Astrocyte (in vitro differentiated cells and primary cell): ENCODE results near the gene ATP12A. TPM values are rescaled to one million over a fixed set of nuclear protein-coding genes. Genes with fewer than 3 reads are reported as not detected.

Source experiments
- DNase-seq: peaks from one replicate; pipeline ENCODE4 v3.0.0-alpha.2; 2010; ENCODE audit warnings: low read depth
- FAIRE-seq: peaks from 2 replicates; lab custom pipeline; 2011; peaks lifted over from hg19 to GRCh38; lab: Jason Lieb, UNC
- H2AFZ ChIP-seq: 2 replicates; pipeline ENCODE4 v1.6.0; 2012; ENCODE audit warnings: low read depth, low read length, inconsistent platforms
- H3K27ac ChIP-seq: 2 replicates; pipeline ENCODE4 v1.5.1; 2011; ENCODE audit warnings: low read depth, low read length, inconsistent platforms
- H3K27me3 ChIP-seq: 2 replicates; pipeline ENCODE4 v1.6.0; 2011; ENCODE audit warnings: low read length, inconsistent platforms; ENCODE audit not compliant: insufficient read depth
- H3K36me3 ChIP-seq: 2 replicates; pipeline ENCODE4 v1.5.1; 2011; ENCODE audit warnings: low read length, inconsistent platforms; ENCODE audit not compliant: insufficient read depth
- H3K4me1 ChIP-seq: 2 replicates; pipeline ENCODE4 v1.5.1; 2011; ENCODE audit warnings: low read length, inconsistent platforms; ENCODE audit not compliant: insufficient read depth
- H3K4me2 ChIP-seq: 2 replicates; pipeline ENCODE4 v1.6.0; 2012; ENCODE audit warnings: low read length, inconsistent platforms
- H3K4me3 ChIP-seq: 2 replicates; pipeline ENCODE4 v1.5.1; 2011; ENCODE audit warnings: low read depth, mild to moderate bottlenecking, low read length, inconsistent platforms; ENCODE audit not compliant: insufficient read depth
- H3K79me2 ChIP-seq: 2 replicates; pipeline ENCODE4 v1.6.0; 2012; ENCODE audit warnings: mild to moderate bottlenecking, low read length, inconsistent platforms; ENCODE audit not compliant: insufficient read depth
- H3K9ac ChIP-seq: 2 replicates; pipeline ENCODE4 v1.6.0; 2012; ENCODE audit warnings: mild to moderate bottlenecking, low read length, inconsistent platforms
- H3K9me3 ChIP-seq: 2 replicates; pipeline ENCODE4 v1.5.1; 2012; ENCODE audit warnings: low read depth, mild to moderate bottlenecking, low read length, inconsistent platforms; ENCODE audit not compliant: insufficient read depth
- H4K20me1 ChIP-seq: 2 replicates; pipeline ENCODE4 v1.6.0; 2012; ENCODE audit warnings: low read length, inconsistent platforms; ENCODE audit not compliant: insufficient read depth
- H3K27ac Mint-ChIP-seq: one replicate; pipeline ENCODE4 v1.8.0; 2021; ENCODE audit warnings: mild to moderate bottlenecking, mixed read lengths; ENCODE audit not compliant: unreplicated experiment
- H3K27me3 Mint-ChIP-seq: one replicate; pipeline ENCODE4 v1.8.0; 2021; ENCODE audit warnings: low read depth, mixed read lengths; ENCODE audit not compliant: unreplicated experiment
- H3K36me3 Mint-ChIP-seq: one replicate; pipeline ENCODE4 v1.8.0; 2021; ENCODE audit warnings: low read depth, mixed read lengths; ENCODE audit not compliant: unreplicated experiment
- H3K4me1 Mint-ChIP-seq: one replicate; pipeline ENCODE4 v1.8.0; 2021; ENCODE audit warnings: low read depth, mixed read lengths; ENCODE audit not compliant: unreplicated experiment
- H3K4me3 Mint-ChIP-seq: one replicate; pipeline ENCODE4 v1.8.0; 2021; ENCODE audit warnings: mild to moderate bottlenecking, moderate library complexity, mixed read lengths; ENCODE audit not compliant: unreplicated experiment
- H3K9me3 Mint-ChIP-seq: one replicate; pipeline ENCODE4 v1.8.0; 2021; ENCODE audit warnings: mild to moderate bottlenecking, mixed read lengths; ENCODE audit not compliant: unreplicated experiment
- EZH2 ChIP-seq: IDR thresholded peaks from 2 replicates; pipeline ENCODE4 v1.6.1; 2012; ENCODE audit warnings: mild to moderate bottlenecking, low read length, inconsistent platforms; ENCODE audit not compliant: insufficient read depth
- total RNA-seq: library from RNA; stranded (reverse); gene quantifications from 2 replicates; pipeline ENCODE4 v1.2.1, GENCODE V29; 2021
- TF ChIP-seq, protein P1 (sequence below): IDR thresholded peaks from 2 replicates; pipeline ENCODE4 v1.5.1; 2011; ENCODE audit warnings: low read depth, mild to moderate bottlenecking, inconsistent platforms, low read length, moderate library complexity; ENCODE audit not compliant: insufficient read depth

Gene ATP12A
- total RNA-seq, 1 donor from 2014 or later: not detected

DNA sequence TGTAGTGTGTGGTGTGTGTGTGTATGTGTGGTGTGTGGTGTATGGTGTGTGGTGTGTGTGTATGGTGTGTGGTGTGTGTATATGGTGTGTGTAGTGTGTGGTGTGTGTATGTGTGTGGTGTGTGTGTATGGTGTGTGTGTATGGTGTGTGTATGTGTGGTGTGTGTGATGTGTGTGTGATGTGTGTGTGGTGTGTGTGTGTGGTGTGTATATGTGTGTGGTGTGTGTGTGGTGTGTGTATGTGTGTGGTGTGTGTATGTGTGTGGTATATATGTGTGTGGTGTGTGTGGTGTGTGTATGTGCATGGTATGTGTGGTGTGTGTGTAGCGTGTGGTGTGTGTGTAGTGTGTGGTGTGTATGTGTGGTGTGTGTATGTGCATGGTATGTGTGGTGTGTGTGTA lies 1.7 kb downstream of the ATP12A start:
- peaks cover 31% of the 10 kb centered on the region for H3K27me3 ChIP-seq
- FAIRE-seq (peak; percentile 96), DNase-seq (no peak)
- Mint-ChIP-seq H3K9me3 (no peaks in the 10 kb centered on the region), H3K4me3 (no peak overlapping the region), H3K27me3 (peaks cover 38% of the 10 kb centered on the region), H3K36me3 (peaks cover 2% of the 10 kb centered on the region), H3K4me1 (peaks cover 27% of the 10 kb centered on the region), H3K27ac (no peak overlapping the region)
- no peak overlapping the region for H3K27ac ChIP-seq
- H3K9ac ChIP-seq: no peak overlapping the region
- H3K4me2 ChIP-seq: no peak overlapping the region
- no peaks in the 10 kb centered on the region for H3K36me3 ChIP-seq
- no peaks in the 10 kb centered on the region for H3K9me3 ChIP-seq
- no peaks in the 10 kb centered on the region for H3K79me2 ChIP-seq
- no peak overlapping the region for H3K4me3 ChIP-seq
- H3K4me1 ChIP-seq: peaks cover 12% of the 10 kb centered on the region
- no peak overlapping the region for H2AFZ ChIP-seq
- TF ChIP-seq, protein P1, sequence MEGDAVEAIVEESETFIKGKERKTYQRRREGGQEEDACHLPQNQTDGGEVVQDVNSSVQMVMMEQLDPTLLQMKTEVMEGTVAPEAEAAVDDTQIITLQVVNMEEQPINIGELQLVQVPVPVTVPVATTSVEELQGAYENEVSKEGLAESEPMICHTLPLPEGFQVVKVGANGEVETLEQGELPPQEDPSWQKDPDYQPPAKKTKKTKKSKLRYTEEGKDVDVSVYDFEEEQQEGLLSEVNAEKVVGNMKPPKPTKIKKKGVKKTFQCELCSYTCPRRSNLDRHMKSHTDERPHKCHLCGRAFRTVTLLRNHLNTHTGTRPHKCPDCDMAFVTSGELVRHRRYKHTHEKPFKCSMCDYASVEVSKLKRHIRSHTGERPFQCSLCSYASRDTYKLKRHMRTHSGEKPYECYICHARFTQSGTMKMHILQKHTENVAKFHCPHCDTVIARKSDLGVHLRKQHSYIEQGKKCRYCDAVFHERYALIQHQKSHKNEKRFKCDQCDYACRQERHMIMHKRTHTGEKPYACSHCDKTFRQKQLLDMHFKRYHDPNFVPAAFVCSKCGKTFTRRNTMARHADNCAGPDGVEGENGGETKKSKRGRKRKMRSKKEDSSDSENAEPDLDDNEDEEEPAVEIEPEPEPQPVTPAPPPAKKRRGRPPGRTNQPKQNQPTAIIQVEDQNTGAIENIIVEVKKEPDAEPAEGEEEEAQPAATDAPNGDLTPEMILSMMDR: no peak
- TF ChIP-seq EZH2: no peak
- H4K20me1 ChIP-seq: no peaks in the 10 kb centered on the region

DNA sequence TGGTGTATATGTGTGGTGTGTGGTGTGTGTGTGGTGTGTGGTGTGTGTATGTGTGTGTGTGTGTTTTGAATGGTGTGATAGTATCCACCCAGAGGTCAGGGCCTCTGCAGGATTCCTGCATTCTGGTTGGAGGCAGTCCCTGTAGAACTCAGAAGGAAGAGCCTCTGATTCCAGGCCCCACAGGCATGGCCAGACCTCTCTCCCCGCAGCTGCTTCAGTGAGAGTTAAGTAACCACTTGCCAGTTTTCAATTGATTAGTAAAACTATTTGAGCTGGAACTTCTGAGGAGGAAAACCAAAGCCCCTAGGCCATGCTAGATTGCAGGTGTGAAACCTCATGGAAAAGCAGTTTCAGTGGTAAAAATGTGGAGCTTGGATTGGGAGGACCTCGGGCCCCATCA lies 2.1 kb downstream of the ATP12A start:
- Histone ChIP-seq H3K4me3 (no peak overlapping the region), H3K27ac (no peak overlapping the region), H3K36me3 (no peaks in the 10 kb centered on the region), H3K4me2 (no peak overlapping the region), H2AFZ (no peak overlapping the region), H3K9ac (no peak overlapping the region), H3K9me3 (no peaks in the 10 kb centered on the region), H3K27me3 (peaks cover 29% of the 10 kb centered on the region), H3K4me1 (peaks cover 12% of the 10 kb centered on the region), H4K20me1 (no peaks in the 10 kb centered on the region), H3K79me2 (no peaks in the 10 kb centered on the region)
- TF ChIP-seq, protein P1: no peak
- TF ChIP-seq EZH2: no peak
- Mint-ChIP-seq H3K4me3 (no peak overlapping the region), H3K27ac (no peak overlapping the region), H3K9me3 (no peaks in the 10 kb centered on the region), H3K4me1 (peaks cover 27% of the 10 kb centered on the region), H3K27me3 (peaks cover 37% of the 10 kb centered on the region), H3K36me3 (peaks cover 2% of the 10 kb centered on the region)
- FAIRE-seq: no peak
- no peak for DNase-seq

DNA sequence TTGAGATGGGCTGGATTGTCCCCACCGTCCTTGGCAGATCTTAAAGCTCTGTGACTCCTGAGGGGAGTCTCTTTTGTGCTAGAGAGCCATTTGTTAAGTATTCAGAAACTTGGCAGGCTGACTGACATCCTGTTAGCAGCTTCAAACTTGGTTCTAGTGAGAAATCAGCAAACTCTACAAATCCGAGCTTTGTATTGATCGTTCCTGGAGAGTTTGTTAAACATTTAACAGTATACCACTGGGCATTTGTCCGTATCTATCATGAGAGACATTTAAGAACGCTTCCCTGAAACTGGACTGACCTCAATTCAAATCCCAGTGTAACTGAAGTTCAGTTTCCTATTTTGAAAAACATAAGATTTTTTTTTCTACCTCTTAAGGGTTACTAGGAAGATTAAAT lies 3.1 kb downstream of the ATP12A start:
- H3K4me3 ChIP-seq: no peak overlapping the region
- H3K36me3 ChIP-seq: no peaks in the 10 kb centered on the region
- no peak overlapping the region for H2AFZ ChIP-seq
- TF ChIP-seq, protein P1: no peak
- no peak for TF ChIP-seq EZH2
- FAIRE-seq (no peak), DNase-seq (no peak)
- H3K79me2 ChIP-seq: no peaks in the 10 kb centered on the region
- H3K4me1 Mint-ChIP-seq: peaks cover 25% of the 10 kb centered on the region
- no peak overlapping the region for H3K27ac Mint-ChIP-seq
- no peaks in the 10 kb centered on the region for H3K9me3 Mint-ChIP-seq
- H3K27ac ChIP-seq: no peak overlapping the region
- no peak overlapping the region for H3K4me3 Mint-ChIP-seq
- no peak overlapping the region for H3K4me2 ChIP-seq
- H3K27me3 ChIP-seq: peaks cover 28% of the 10 kb centered on the region
- no peak overlapping the region for H3K9ac ChIP-seq
- peaks cover under 1% of the 10 kb centered on the region for H3K36me3 Mint-ChIP-seq
- H3K9me3 ChIP-seq: no peaks in the 10 kb centered on the region
- peaks cover 35% of the 10 kb centered on the region for H3K27me3 Mint-ChIP-seq
- H4K20me1 ChIP-seq: no peaks in the 10 kb centered on the region
- peaks cover 12% of the 10 kb centered on the region for H3K4me1 ChIP-seq
